HCT116 (cell line): Measurements from ENCODE around the gene OPCML. TPM values are rescaled to one million over a fixed set of nuclear protein-coding genes. Genes with fewer than 3 reads are reported as not detected.

Experiments
- ATAC-seq: fragments of 200-7000 bp; cut with Tn5 transposase; 2 replicates; pipeline ENCODE4 v1.9.1; 2020; ENCODE audit warnings: mild to moderate bottlenecking, moderate library complexity
- BruUV-seq: library from RNA; stranded (reverse); fragments of 400-500 nt; replicated peaks from 2 replicates; lab custom pipeline; 2021; lab: Mats Ljungman, UMichigan
- CTCF ChIA-PET: fragments of 300-600 bp; sonication (Branson Sonifier 250); formaldehyde crosslinking; loops from one replicate; lab custom pipeline; 2021; ENCODE audit warnings: antibody characterized with exemption; lab: Charles Lee
- POLR2A ChIA-PET: fragments of 300-600, 350-600 bp; sonication (Branson Sonifier 250); formaldehyde crosslinking; loops from one replicate; lab custom pipeline; 2021; ENCODE audit warnings: antibody characterized with exemption; lab: Charles Lee
- RAD21 ChIA-PET, 2 experiments: fragments of 300-600 bp; sonication (Branson Sonifier 250); formaldehyde crosslinking; loops; one replicate each; lab custom pipeline; 2023; ENCODE audit warnings: low total read pairs in 2 of 2; ENCODE audit not compliant: uncharacterized antibody in 2 of 2, unreplicated experiment in 2 of 2, low non-redundant PET in 1 of 2; lab: Charles Lee
- DNase-seq: peaks from one replicate; pipeline ENCODE4 v3.0.0-alpha.2; 2010; ENCODE audit warnings: low read depth, low spot score
- H2AFZ ChIP-seq: fragments of 200-600 bp; shearing (Covaris generic), sonication (generic); 2 replicates; pipeline ENCODE4 v1.6.1; 2017; ENCODE audit warnings: low read depth, mixed run types, mixed read lengths, antibody characterized with exemption, low read length; ENCODE audit not compliant: poor library complexity, severe bottlenecking
- H3K27ac ChIP-seq: 2 replicates; pipeline ENCODE4 v1.5.1; 2012; ENCODE audit warnings: low read depth, low read length
- H3K27me3 ChIP-seq: fragments of 200-600 bp; sonication (generic); 2 replicates; pipeline ENCODE4 v1.6.1; 2016; ENCODE audit warnings: mixed run types, low read length, mixed read lengths; ENCODE audit not compliant: insufficient read depth
- H3K36me3 ChIP-seq, 2 experiments: fragments of 200-500 bp in 1 of 2; fragments of 200-600 bp in 1 of 2; sonication (Bioruptor generic) in 1 of 2; sonication (generic) in 1 of 2; 2 replicates each; pipeline versions ENCODE4 v1.5.1 to v1.6.1; 2014 to 2016; ENCODE audit warnings: low read length in 2 of 2, inconsistent platforms in 1 of 2, mixed read lengths in 1 of 2, mixed run types in 1 of 2; ENCODE audit not compliant: insufficient read depth in 2 of 2, control insufficient read depth in 1 of 2
- H3K4me1 ChIP-seq, 2 experiments: fragments of 200-600 bp in 1 of 2; sonication (generic) in 1 of 2; 2 replicates each; pipeline versions ENCODE4 v1.5.1 to v1.6.1; 2012 to 2017; ENCODE audit warnings: low read length in 2 of 2, inconsistent platforms in 1 of 2, mild to moderate bottlenecking in 1 of 2, mixed read lengths in 1 of 2, mixed run types in 1 of 2, moderate library complexity in 1 of 2; ENCODE audit not compliant: insufficient read depth in 2 of 2, control insufficient read depth in 1 of 2
- H3K4me2 ChIP-seq: fragments of 200-600 bp; sonication (generic); 2 replicates; pipeline ENCODE4 v1.6.1; 2017; ENCODE audit warnings: mixed run types, low read length, mixed read lengths
- H3K4me3 ChIP-seq, 2 experiments: fragments of 200-600 bp in 1 of 2; sonication (generic) in 1 of 2; replicated peaks in 1 of 2; 2 replicates each; pipeline ENCODE4 v1.5.1; 2011 to 2016; ENCODE audit warnings: low read length in 2 of 2, control low read depth in 1 of 2, low read depth in 1 of 2, mild to moderate bottlenecking in 1 of 2, mixed read lengths in 1 of 2, mixed run types in 1 of 2
- H3K79me2 ChIP-seq: fragments of 200-600 bp; sonication (generic); 2 replicates; pipeline ENCODE4 v1.6.1; 2017; ENCODE audit warnings: mild to moderate bottlenecking, mixed run types, low read length, moderate library complexity, mixed read lengths; ENCODE audit not compliant: insufficient read depth
- H3K9ac ChIP-seq: fragments of 200-600 bp; sonication (generic); 2 replicates; pipeline ENCODE4 v1.6.1; 2016; ENCODE audit warnings: low read length, mixed read lengths
- H3K9me2 ChIP-seq: fragments of 200-600 bp; sonication (generic), shearing (Covaris generic); 2 replicates; pipeline ENCODE4 v1.6.1; 2017; ENCODE audit warnings: mixed run types, mild to moderate bottlenecking, moderate library complexity; ENCODE audit not compliant: insufficient read depth
- H3K9me3 ChIP-seq, 2 experiments: fragments of 200-500 bp in 1 of 2; fragments of 200-600 bp in 1 of 2; sonication (Bioruptor generic) in 1 of 2; sonication (generic) in 1 of 2; 2 replicates each; pipeline ENCODE4 v1.6.1; 2014 to 2017; ENCODE audit warnings: low read length in 2 of 2, mixed read lengths in 2 of 2, inconsistent platforms in 1 of 2, low read depth in 1 of 2, mild to moderate bottlenecking in 1 of 2, mixed run types in 1 of 2, moderate library complexity in 1 of 2; ENCODE audit not compliant: control insufficient read depth in 1 of 2, insufficient read depth in 1 of 2
- H4K20me1 ChIP-seq: fragments of 200-600 bp; sonication (generic), shearing (Covaris generic); 2 replicates; pipeline ENCODE4 v1.6.1; 2017; ENCODE audit warnings: mixed run types, mild to moderate bottlenecking, moderate library complexity; ENCODE audit not compliant: insufficient read depth
- ATF3 ChIP-seq: IDR thresholded peaks from 2 replicates; pipeline ENCODE4 v1.6.1; 2012
- CBX3 ChIP-seq: IDR thresholded peaks from 2 replicates; pipeline ENCODE4 v1.6.1; 2012; ENCODE audit warnings: low read depth
- CEBPB ChIP-seq: IDR thresholded peaks from 2 replicates; pipeline ENCODE4 v1.6.1; 2012; ENCODE audit warnings: low read depth
- CTCF ChIP-seq, 3 experiments: fragments of 200-600 bp in 1 of 3; sonication (generic) in 1 of 3; IDR thresholded peaks in 2 of 3; conservative IDR thresholded peaks in 1 of 3; 2 replicates each; pipeline ENCODE4 v1.5.1; 2012 to 2017; ENCODE audit warnings: low read depth in 2 of 3, low read length in 2 of 3, antibody characterized with exemption in 1 of 3, borderline replicate concordance in 1 of 3, control low read depth in 1 of 3, mild to moderate bottlenecking in 1 of 3, mixed read lengths in 1 of 3, mixed run types in 1 of 3, moderate library complexity in 1 of 3; ENCODE audit not compliant: insufficient read depth in 1 of 3
- EGR1 ChIP-seq: IDR thresholded peaks from 2 replicates; pipeline ENCODE4 v1.6.1; 2012; ENCODE audit warnings: low read depth
- EZH2 ChIP-seq: fragments of 200-600 bp; sonication (generic); IDR thresholded peaks from 2 replicates; pipeline ENCODE4 v1.6.1; 2017; ENCODE audit warnings: antibody characterized with exemption, mixed run types
- RAD21 ChIP-seq: IDR thresholded peaks from 2 replicates; pipeline ENCODE4 v1.6.1; 2012; ENCODE audit warnings: low read depth, mild to moderate bottlenecking
- REST ChIP-seq: IDR thresholded peaks from 2 replicates; pipeline ENCODE4 v1.6.1; 2012; ENCODE audit warnings: low read depth
- SIN3A ChIP-seq: IDR thresholded peaks from 2 replicates; pipeline ENCODE4 v1.6.1; 2012; ENCODE audit warnings: low read depth
- SP1 ChIP-seq: IDR thresholded peaks from 2 replicates; pipeline ENCODE4 v1.6.1; 2012; ENCODE audit warnings: low read depth
- SRF ChIP-seq: IDR thresholded peaks from 2 replicates; pipeline ENCODE4 v1.6.1; 2012; ENCODE audit warnings: low read depth
- TCF7L2 ChIP-seq: IDR thresholded peaks from 2 replicates; pipeline ENCODE4 v1.7.0; 2011; ENCODE audit warnings: borderline replicate concordance, inconsistent platforms; ENCODE audit not compliant: insufficient read depth, insufficient read length; ENCODE audit errors: extremely low read depth
- ZBTB33 ChIP-seq: IDR thresholded peaks from 2 replicates; pipeline ENCODE4 v1.6.1; 2011; ENCODE audit warnings: mild to moderate bottlenecking, low read length, moderate library complexity; ENCODE audit not compliant: insufficient replicate concordance; ENCODE audit errors: extremely low read depth
- ZFX ChIP-seq: fragments of 450-650 bp; IDR thresholded peaks from 2 replicates; pipeline ENCODE4 v1.6.1; 2017
- ZNF274 ChIP-seq: fragments of 200-500 bp; sonication (Bioruptor generic); IDR thresholded peaks from 2 replicates; pipeline ENCODE4 v1.6.1; 2014; ENCODE audit warnings: mild to moderate bottlenecking, low read depth, low read length, inconsistent platforms
- intact Hi-C: fragments of 100-400 bp; cut with micrococcal nuclease; formaldehyde crosslinking; loops from 2 replicates; pipeline ENCODE4 v1.10.0; 2022
- total RNA-seq: library from RNA; stranded (reverse); gene quantifications from one replicate; pipeline ENCODE4 v1.2.1, GENCODE V29; 2021; ENCODE audit not compliant: unreplicated experiment

The OPCML gene
- total RNA-seq, 1 experiment from 2014 or later: not detected

- TF ChIP-seq ZBTB33 (no peak), ATF3 (no peak), EGR1 (no peak)
Measured at GRCh38 chr11:133504906-133505305, 27.4 kb downstream of the OPCML start (continued).

- ChIA-PET RAD21 (no interaction called here), POLR2A (no interaction called here), CTCF (no interaction called here)
- DNase-seq (no peak), ATAC-seq (no peak)
- Histone ChIP-seq H3K36me3 (no peaks in the 10 kb centered on the region), H3K9me2 (no peaks in the 10 kb centered on the region), H3K27ac (no peak overlapping the region), H3K4me1 (no peaks in the 10 kb centered on the region), H3K9me3 (peaks cover 0 to 4% of the 10 kb centered on the region in 2 experiments; a peak in 2 of 4 replicates), H3K79me2 (no peaks in the 10 kb centered on the region), H3K4me2 (no peak overlapping the region), H3K27me3 (no peaks in the 10 kb centered on the region), H2AFZ (no peak overlapping the region), H4K20me1 (no peaks in the 10 kb centered on the region), H3K9ac (no peak overlapping the region), H3K4me3 (no peak overlapping the region)
- intact Hi-C loops: no loop called here
- BruUV-seq: no TSS peak
- TF ChIP-seq SIN3A: no peak
- no peak for TF ChIP-seq ZBTB33
- TF ChIP-seq RAD21: no peak
- no peak for TF ChIP-seq CTCF (IDR thresholded peaks at IDR 0.05 in 2 of 3, conservative IDR thresholded peaks at IDR 0.05 in 1 of 3; ENCODE audit: borderline replicate concordance in 1 of 3, insufficient read depth in 1 of 3, low read depth in 2 of 3, low read length in 2 of 3)
- TF ChIP-seq CBX3: no peak
- TF ChIP-seq REST: no peak
- no peak for TF ChIP-seq ZFX
- TF ChIP-seq SRF: no peak
- TF ChIP-seq ATF3: no peak
- no peak for TF ChIP-seq SP1
- no peak for TF ChIP-seq EZH2
- no peak for TF ChIP-seq ZNF274
- TF ChIP-seq CEBPB: no peak
- TF ChIP-seq TCF7L2: no peak
Measured at GRCh38 chr11:133503776-133504175, 28.5 kb downstream of the OPCML start.
